Measurements from ENCODE around the gene LIMS1.
"Not testable (repeated sequence)": the region's sequence is repeated elsewhere in the genome, so short reads cannot be mapped to it uniquely, and the experiment has no call there.

DNA sequence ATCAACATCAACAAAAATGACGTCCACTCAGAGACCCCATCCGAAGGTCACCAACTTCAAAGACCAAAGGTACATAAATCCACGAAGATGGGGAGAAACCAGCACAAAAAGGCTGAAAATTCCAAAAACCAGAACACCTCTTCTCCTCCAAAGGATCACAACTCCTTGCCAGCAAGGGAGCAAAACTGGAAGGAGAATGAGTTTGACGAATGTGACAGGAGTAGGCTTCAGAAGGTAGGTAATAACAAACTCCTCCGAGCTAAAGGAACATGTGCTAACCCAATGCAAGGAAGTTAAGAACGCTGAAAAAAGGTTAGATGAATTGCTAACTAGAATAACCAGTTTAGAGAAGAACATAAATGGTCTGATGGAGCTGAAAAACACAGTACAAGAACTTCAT lies 110.2 kb downstream of the LIMS1 start:
- TF ChIP-seq POLR2AphosphoS5 (IDR thresholded peaks at IDR 0.05; ENCODE audit: insufficient read depth, low read depth, low read length); POLR2A (IDR thresholded peaks at IDR 0.05; ENCODE audit: low read depth, low read length); JUN (IDR thresholded peaks at IDR 0.05; ENCODE audit: borderline replicate concordance, insufficient read depth, insufficient read length, low read depth); GATA2 (IDR thresholded peaks at IDR 0.05; ENCODE audit: insufficient read depth, insufficient read length, low read depth, low read length); MYC (IDR thresholded peaks at IDR 0.05; ENCODE audit: low read depth, low read length): not testable (repeated sequence)
- TF ChIP-seq, protein P1, sequence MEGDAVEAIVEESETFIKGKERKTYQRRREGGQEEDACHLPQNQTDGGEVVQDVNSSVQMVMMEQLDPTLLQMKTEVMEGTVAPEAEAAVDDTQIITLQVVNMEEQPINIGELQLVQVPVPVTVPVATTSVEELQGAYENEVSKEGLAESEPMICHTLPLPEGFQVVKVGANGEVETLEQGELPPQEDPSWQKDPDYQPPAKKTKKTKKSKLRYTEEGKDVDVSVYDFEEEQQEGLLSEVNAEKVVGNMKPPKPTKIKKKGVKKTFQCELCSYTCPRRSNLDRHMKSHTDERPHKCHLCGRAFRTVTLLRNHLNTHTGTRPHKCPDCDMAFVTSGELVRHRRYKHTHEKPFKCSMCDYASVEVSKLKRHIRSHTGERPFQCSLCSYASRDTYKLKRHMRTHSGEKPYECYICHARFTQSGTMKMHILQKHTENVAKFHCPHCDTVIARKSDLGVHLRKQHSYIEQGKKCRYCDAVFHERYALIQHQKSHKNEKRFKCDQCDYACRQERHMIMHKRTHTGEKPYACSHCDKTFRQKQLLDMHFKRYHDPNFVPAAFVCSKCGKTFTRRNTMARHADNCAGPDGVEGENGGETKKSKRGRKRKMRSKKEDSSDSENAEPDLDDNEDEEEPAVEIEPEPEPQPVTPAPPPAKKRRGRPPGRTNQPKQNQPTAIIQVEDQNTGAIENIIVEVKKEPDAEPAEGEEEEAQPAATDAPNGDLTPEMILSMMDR (IDR thresholded peaks at IDR 0.05; ENCODE audit: extremely low read depth in 1 of 2, insufficient read depth in 1 of 2, low read depth in 1 of 2, low read length in 2 of 2): not testable (repeated sequence)

Data from endothelial cell of umbilical vein (primary cell).